Measurements from ENCODE around the gene MMD2.
"Not testable (repeated sequence)": the region's sequence is repeated elsewhere in the genome, so short reads cannot be mapped to it uniquely, and the experiment has no call there.

MMD2 gene

GRCh38 chr7:4893188-4893587 lies 65.8 kb downstream of the MMD2 start:
- not testable (repeated sequence) for DNase-seq

GRCh38 chr7:4891522-4891921 lies 67.5 kb downstream of the MMD2 start:
- not testable (repeated sequence) for DNase-seq

GRCh38 chr7:4889682-4890081 lies 69.3 kb downstream of the MMD2 start:
- no peak for DNase-seq

- no peak for DNase-seq
These were observed 70.8 kb downstream of the MMD2 start for GRCh38 chr7:4888161-4888560.

- no peak for DNase-seq
These were observed 72.3 kb downstream of the MMD2 start for GRCh38 chr7:4886671-4887070.

GRCh38 chr7:4885317-4885807 lies 73.6 kb downstream of the MMD2 start:
- DNase-seq = no peak

GRCh38 chr7:4884164-4884563 lies 74.8 kb downstream of the MMD2 start:
- DNase-seq = no peak

- DNase-seq = peak; percentile 87
These were observed 75.4 kb downstream of the MMD2 start, which contains the start of gene RADIL for GRCh38 chr7:4883372-4884144. TSS of gene RADIL (minus strand) at chr7:4883716. CDS start at chr7:4878139, 5,577 bp downstream.

- DNase-seq = no peak
These were observed 76.0 kb downstream of the MMD2 start for GRCh38 chr7:4883033-4883371.

- DNase-seq = no peak
These were observed 76.6 kb downstream of the MMD2 start for GRCh38 chr7:4882169-4883032.

- DNase-seq = no peak
These were observed 78.8 kb downstream of the MMD2 start for GRCh38 chr7:4880218-4880617.

- DNase-seq = no peak
These were observed 79.4 kb downstream of the MMD2 start for GRCh38 chr7:4879396-4880081.

GRCh38 chr7:4878336-4879335 lies 80.4 kb downstream of the MMD2 start:
- DNase-seq = no peak

GRCh38 chr7:4876586-4876985 lies 82.4 kb downstream of the MMD2 start:
- no peak for DNase-seq

GRCh38 chr7:4875391-4875790 lies 83.6 kb downstream of the MMD2 start:
- no peak for DNase-seq

GRCh38 chr7:4873071-4873944 lies 85.7 kb downstream of the MMD2 start:
- no peak for DNase-seq

GRCh38 chr7:4871930-4872675 lies 86.9 kb downstream of the MMD2 start:
- no peak for DNase-seq

GRCh38 chr7:4871056-4871680 lies 87.8 kb downstream of the MMD2 start:
- DNase-seq = no peak

- no peak for DNase-seq
These were observed 90.5 kb downstream of the MMD2 start for GRCh38 chr7:4868493-4868892.

All from CD4-positive, alpha-beta T cell treated with Interleukin-15 for 1 hour (primary cell).